Osteoblast (primary cell): ENCODE results near the gene GNAQ. TPM values are rescaled to one million over a fixed set of nuclear protein-coding genes. Genes with fewer than 3 reads are reported as not detected.

Source experiments
- DNase-seq: peaks from one replicate; pipeline ENCODE4 v3.0.0; 2011; ENCODE audit warnings: low spot score, mixed read lengths; ENCODE audit not compliant: insufficient read length; ENCODE audit errors: missing footprints
- H2AFZ ChIP-seq: 2 replicates; pipeline ENCODE4 v1.6.0; 2011; ENCODE audit warnings: mild to moderate bottlenecking, low read length
- H3K27ac ChIP-seq: 2 replicates; pipeline ENCODE4 v1.5.1; 2011; ENCODE audit warnings: mild to moderate bottlenecking, low read depth, low read length, moderate library complexity
- H3K27me3 ChIP-seq: 2 replicates; pipeline ENCODE4 v1.6.0; 2012; ENCODE audit warnings: mild to moderate bottlenecking, control low read depth, inconsistent platforms, low read length, moderate library complexity; ENCODE audit not compliant: insufficient read depth
- H3K36me3 ChIP-seq: 2 replicates; pipeline ENCODE4 v1.5.1; 2011; ENCODE audit warnings: mild to moderate bottlenecking, low read length, control low read depth, moderate library complexity; ENCODE audit not compliant: insufficient read depth
- H3K4me1 ChIP-seq: 2 replicates; pipeline ENCODE4 v1.5.1; 2011; ENCODE audit warnings: mild to moderate bottlenecking, low read length, control low read depth, moderate library complexity; ENCODE audit not compliant: insufficient read depth
- H3K4me2 ChIP-seq: 2 replicates; pipeline ENCODE4 v1.6.0; 2011; ENCODE audit warnings: mild to moderate bottlenecking, low read length; ENCODE audit not compliant: insufficient read depth
- H3K4me3 ChIP-seq: fragments of 200-600 bp; sonication (generic); 3 replicates; pipeline ENCODE4 v1.5.1; 2012; ENCODE audit warnings: mild to moderate bottlenecking, low read length, inconsistent platforms; ENCODE audit not compliant: insufficient read depth
- H3K79me2 ChIP-seq: 2 replicates; pipeline ENCODE4 v1.6.0; 2012; ENCODE audit warnings: mild to moderate bottlenecking, low read length, control low read depth, inconsistent platforms; ENCODE audit not compliant: insufficient read depth
- H3K9me3 ChIP-seq: 2 replicates; pipeline ENCODE4 v1.5.1; 2011; ENCODE audit warnings: low read depth, low read length, control low read depth
- H4K20me1 ChIP-seq: 2 replicates; pipeline ENCODE4 v1.6.0; 2012; ENCODE audit warnings: mild to moderate bottlenecking, low read length, control low read depth; ENCODE audit not compliant: insufficient read depth
- total RNA-seq: library from RNA; depleted of rRNA; stranded (reverse); fragments of >200 nt; gene quantifications from 2 replicates; pipeline ENCODE4 v1.2.3, GENCODE V29; 2012
- TF ChIP-seq, protein P1 (sequence below): IDR thresholded peaks from 2 replicates; pipeline ENCODE4 v1.5.1; 2011; ENCODE audit warnings: mild to moderate bottlenecking, low read depth, low read length, moderate library complexity; ENCODE audit errors: extremely low read depth

The GNAQ gene
- total RNA-seq, 1 donor: 64.8 TPM

- Histone ChIP-seq H3K9me3 (no peaks in the 10 kb centered on the region), H4K20me1 (no peaks in the 10 kb centered on the region), H3K36me3 (no peaks in the 10 kb centered on the region), H3K4me3 (no peak overlapping the region), H2AFZ (no peak overlapping the region), H3K4me2 (no peak overlapping the region), H3K27me3 (no peaks in the 10 kb centered on the region), H3K4me1 (peaks cover 52% of the 10 kb centered on the region), H3K79me2 (no peaks in the 10 kb centered on the region), H3K27ac (no peak overlapping the region)
- DNase-seq: no peak
- TF ChIP-seq, protein P1, sequence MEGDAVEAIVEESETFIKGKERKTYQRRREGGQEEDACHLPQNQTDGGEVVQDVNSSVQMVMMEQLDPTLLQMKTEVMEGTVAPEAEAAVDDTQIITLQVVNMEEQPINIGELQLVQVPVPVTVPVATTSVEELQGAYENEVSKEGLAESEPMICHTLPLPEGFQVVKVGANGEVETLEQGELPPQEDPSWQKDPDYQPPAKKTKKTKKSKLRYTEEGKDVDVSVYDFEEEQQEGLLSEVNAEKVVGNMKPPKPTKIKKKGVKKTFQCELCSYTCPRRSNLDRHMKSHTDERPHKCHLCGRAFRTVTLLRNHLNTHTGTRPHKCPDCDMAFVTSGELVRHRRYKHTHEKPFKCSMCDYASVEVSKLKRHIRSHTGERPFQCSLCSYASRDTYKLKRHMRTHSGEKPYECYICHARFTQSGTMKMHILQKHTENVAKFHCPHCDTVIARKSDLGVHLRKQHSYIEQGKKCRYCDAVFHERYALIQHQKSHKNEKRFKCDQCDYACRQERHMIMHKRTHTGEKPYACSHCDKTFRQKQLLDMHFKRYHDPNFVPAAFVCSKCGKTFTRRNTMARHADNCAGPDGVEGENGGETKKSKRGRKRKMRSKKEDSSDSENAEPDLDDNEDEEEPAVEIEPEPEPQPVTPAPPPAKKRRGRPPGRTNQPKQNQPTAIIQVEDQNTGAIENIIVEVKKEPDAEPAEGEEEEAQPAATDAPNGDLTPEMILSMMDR: no peak
Observed at GRCh38 chr9:77710965-77711648, 320.5 kb downstream of the GNAQ start.

DNA sequence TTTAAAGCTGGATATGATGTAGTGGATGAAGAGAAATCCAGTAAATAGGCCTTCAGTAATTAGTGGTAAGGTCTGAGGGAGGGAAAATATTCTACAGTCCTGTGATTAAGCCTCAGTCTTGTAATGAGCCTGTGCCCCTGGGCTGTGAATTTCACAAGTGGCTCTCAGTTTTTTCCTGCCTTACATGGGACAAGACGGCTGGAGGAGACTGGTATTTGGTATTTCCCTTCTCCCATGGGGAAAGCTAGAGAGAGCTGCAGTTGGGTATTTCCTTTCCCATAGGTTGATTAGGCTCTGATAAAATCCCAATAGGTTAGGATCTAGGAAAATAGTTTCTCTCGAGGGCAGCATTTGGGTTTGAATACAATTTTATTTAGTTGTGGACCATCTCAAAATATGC lies 321.3 kb downstream of the GNAQ start:
- DNase-seq: no peak
- H3K27me3 ChIP-seq: no peaks in the 10 kb centered on the region
- H3K4me1 ChIP-seq: peaks cover 52% of the 10 kb centered on the region
- H3K36me3 ChIP-seq: no peaks in the 10 kb centered on the region
- no peak overlapping the region for H3K27ac ChIP-seq
- no peak overlapping the region for H3K4me3 ChIP-seq
- H3K4me2 ChIP-seq: no peak overlapping the region
- no peak overlapping the region for H2AFZ ChIP-seq
- no peaks in the 10 kb centered on the region for H3K9me3 ChIP-seq
- TF ChIP-seq, protein P1: no peak
- H4K20me1 ChIP-seq: no peaks in the 10 kb centered on the region
- H3K79me2 ChIP-seq: no peaks in the 10 kb centered on the region

DNA sequence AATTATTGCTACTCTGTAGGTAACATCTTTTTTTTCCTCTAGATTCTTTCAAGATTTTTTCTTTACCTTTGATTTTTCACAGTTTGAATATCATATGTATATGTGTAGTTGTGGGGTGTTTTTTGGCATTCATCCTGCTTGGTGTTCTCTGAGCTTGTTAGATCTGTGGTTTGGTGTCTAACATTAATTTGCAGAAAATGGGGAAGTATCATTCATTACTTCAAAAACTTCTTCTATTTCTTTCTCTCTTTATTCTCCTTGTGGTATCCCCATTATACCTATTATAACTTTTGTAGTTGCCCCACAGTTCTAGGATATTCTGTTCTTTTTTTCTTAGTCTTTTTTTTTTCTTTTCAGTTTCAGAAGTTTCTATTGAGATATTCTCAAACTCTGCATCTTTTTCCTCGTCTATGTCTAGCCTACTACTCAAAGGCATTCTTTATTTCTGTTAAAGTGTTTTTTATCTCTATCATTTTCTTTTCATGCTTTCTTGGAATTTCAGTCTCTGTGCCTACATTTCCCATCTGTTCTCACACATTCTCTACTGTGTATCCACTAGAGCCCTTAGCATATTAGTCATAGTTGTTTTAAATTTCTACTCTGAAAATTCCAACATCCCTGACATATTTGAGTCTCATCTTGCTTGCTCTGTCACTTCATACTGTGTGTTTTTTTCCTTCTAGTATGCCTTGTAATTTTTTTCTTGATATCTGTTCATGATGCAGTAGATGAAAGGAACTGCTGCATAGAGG lies 323.4 kb downstream of the GNAQ start:
- no peaks in the 10 kb centered on the region for H3K79me2 ChIP-seq
- no peaks in the 10 kb centered on the region for H3K36me3 ChIP-seq
- peaks cover 34% of the 10 kb centered on the region for H3K4me1 ChIP-seq
- H3K4me3 ChIP-seq: no peak overlapping the region
- no peaks in the 10 kb centered on the region for H4K20me1 ChIP-seq
- H3K9me3 ChIP-seq: no peaks in the 10 kb centered on the region
- H3K4me2 ChIP-seq: peak overlapping the region; percentile 14
- peak overlapping the region; percentile 72 for H3K27ac ChIP-seq
- TF ChIP-seq, protein P1: no peak
- peak; percentile 79 for DNase-seq
- H2AFZ ChIP-seq: no peak overlapping the region
- H3K27me3 ChIP-seq: no peaks in the 10 kb centered on the region

DNA sequence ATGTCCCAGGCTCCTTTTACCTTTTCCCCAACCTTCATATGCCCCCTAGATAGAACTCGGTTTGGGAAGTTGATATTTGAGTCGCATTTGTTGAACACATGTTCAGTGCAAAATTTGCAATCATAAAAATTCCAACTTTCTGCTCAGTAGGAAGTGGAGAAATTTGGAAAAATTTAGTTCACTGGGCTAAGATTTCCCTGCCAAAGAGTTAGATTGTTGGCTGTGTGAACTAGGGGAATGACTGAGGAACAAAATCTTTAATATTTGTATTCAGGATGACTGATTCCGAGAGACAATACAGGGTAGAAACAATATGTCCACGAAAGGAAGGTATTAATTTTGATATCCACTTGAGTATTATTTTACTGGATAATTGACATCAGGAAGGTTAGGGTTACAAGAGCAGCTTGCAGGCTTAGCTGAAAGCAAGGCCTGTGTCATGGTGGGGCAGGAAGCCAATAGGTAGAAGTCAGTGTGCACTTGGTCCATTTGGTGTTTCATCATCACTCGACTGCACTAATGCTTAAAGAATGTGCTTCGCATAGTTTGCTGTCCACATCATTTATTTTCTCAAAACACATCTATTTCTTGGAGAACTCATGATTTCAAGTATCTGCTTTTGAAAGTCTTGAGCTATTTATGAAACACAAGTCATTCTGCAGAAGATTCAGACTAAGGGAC lies 324.1 kb downstream of the GNAQ start:
- peaks cover 26% of the 10 kb centered on the region for H3K4me1 ChIP-seq
- no peaks in the 10 kb centered on the region for H3K27me3 ChIP-seq
- no peak overlapping the region for H2AFZ ChIP-seq
- peak; percentile 96 for DNase-seq
- peak overlapping the region; percentile 14 for H3K4me2 ChIP-seq
- no peaks in the 10 kb centered on the region for H3K36me3 ChIP-seq
- no peaks in the 10 kb centered on the region for H3K79me2 ChIP-seq
- no peak overlapping the region for H3K4me3 ChIP-seq
- H3K9me3 ChIP-seq: no peaks in the 10 kb centered on the region
- no peaks in the 10 kb centered on the region for H4K20me1 ChIP-seq
- TF ChIP-seq, protein P1: no peak
- peak overlapping the region; percentile 72 for H3K27ac ChIP-seq
